Fibroblast of the conjunctiva (primary cell): ENCODE data around the gene HMMR.

Source experiments
- DNase-seq: peaks from one replicate; pipeline ENCODE4 v3.0.0-alpha.2; 2010; ENCODE audit warnings: low read depth

The HMMR gene

GRCh38 chr5:163459462-163459818, 992 bp upstream of the HMMR start:
- no peak for DNase-seq

GRCh38 chr5:163459819-163460561, 442 bp upstream of the HMMR start, which contains the start of gene NUDCD2:
NUDCD2 (minus strand) TSS chr5:163460102; CDS start chr5:163460050, 52 bp downstream.
- peak; percentile 99 for DNase-seq

DNA sequence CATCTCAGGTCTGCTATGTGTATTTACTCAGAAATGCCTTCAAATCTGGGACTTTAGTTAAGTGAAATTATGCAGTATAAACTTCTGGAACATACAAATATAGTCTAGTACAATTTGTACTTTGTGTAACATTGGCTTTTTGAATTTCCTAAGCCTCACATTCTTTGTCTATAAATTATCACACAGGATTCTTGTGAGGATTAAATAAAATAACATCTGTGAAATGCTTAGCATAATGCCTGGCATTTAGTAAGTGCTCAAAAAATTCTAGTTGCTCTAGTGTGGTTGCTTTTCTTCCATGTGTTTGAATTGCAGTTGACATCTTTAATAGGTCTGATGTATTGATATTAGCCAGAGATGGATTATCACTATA, 2.6 kb downstream of the HMMR start:
- DNase-seq, result no peak

DNA sequence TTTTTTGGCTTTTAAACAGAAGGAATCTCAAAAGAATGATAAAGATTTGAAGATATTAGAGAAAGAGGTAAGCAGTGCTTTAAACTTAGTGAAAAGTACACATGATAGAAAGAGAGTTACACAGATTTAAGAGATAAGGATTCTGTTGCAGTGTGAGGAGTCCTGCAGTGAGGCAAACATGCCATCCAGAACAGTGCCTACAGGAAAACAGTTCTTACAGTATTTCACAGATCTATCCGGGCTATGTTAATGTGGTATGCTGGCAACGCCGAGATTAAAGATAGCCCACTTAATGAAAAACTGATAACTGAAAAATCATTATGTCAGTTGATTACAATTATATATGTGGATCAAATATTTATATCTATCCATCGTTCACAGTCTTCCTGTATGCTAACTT, 7.2 kb downstream of the HMMR start:
- DNase-seq, result no peak

- no peak for DNase-seq
These were observed 13.3 kb downstream of the HMMR start for GRCh38 chr5:163473635-163474243.

GRCh38 chr5:163475411-163475810, 15.0 kb downstream of the HMMR start:
- no peak for DNase-seq

DNA sequence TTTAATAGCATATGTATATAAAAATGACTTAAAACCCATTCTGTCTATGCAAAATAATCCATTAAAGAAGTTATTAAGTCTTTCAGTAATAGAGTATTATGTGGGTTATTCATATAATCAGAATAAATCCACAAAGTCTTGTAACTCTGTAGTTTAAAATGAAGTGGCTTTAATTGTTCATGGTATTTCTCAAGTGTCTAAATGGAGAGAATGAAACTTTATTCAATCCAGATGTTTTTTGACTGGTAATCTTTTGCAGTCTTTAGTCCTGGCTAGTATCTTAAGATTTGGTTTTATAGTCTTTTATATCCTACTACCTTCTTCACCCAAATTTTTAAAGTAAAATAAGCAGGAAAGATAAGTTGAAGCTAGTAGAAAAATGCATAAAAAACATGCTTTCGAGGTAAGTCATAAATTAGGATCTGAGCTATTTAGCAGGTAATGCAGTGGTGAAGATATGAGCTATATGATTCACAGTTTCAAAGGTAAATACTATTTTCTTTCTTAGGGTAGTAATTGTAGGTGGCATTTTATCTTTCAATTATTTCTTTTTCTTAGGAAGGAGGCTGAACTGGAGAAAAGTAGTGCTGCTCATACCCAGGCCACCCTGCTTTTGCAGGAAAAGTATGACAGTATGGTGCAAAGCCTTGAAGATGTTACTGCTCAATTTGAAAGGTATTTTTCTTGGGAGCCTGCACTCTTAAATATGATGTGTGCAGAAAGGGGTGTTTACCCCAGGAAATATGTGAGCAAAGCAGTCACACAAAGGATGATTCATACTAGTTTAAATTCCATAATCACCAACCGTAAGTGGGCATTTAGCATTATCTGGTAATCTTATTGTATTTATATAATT, 17.9 kb downstream of the HMMR start:
- DNase-seq, result no peak

GRCh38 chr5:163478982-163479271, 18.5 kb downstream of the HMMR start:
- DNase-seq, result no peak

GRCh38 chr5:163489055-163489744, 28.8 kb downstream of the HMMR start:
- DNase-seq, result no peak

DNA sequence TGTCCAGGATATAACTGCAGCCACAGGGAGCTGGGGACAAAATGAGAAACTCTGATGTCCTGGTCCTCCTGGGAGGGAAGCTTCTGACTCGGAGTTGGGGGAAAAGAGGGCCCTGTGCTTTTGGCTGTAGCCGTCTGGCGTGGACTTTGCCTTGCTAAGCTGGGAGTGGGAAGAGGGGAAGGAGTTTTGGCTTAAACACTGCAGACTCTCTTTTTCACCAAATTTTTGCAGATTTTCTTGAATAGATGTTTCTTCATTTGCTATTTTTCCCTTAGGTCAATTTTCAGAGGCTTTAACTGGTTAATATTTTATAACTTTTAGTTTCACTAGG, 29.3 kb downstream of the HMMR start:
- no peak for DNase-seq

DNA sequence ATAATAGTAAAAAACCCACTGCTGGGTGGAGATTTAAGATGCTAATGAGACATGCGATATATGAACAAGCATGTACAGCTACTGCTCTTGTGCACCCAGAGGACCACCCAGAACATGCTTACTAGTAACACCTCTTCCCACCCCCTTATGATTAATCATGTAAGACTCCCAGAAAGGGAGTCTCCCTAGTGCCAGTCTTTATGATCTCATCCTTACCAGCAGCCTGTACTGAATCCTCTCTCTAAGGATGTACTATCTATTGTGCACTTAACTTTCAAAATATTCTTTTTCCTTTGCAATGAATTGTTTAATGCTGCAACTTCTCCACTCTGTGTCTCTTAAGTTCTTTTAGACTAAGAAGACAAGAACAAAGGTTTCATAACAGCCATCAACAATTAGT, 35.9 kb downstream of the HMMR start:
- DNase-seq, result no peak

- DNase-seq, result no peak
These were observed 36.9 kb downstream of the HMMR start for GRCh38 chr5:163497315-163497714.

DNA sequence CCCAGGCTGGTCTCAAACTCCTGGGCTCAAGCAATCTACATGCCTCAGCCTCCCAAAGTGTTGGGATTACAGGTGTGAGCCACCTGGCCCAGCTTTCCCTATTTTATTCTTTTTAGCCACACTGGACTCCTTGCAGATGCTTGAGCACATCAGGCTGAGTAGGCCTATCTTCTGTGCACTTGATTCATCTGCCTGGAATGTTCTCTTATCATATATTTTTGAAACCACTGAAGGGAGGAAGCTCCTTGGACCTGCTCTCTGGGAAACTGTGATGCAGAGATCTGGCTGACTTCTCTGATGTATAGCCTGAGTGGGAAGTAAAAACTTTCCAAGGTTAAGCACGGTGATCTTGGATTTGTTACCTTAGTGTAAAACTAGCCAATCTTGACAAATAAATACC, 38.5 kb downstream of the HMMR start:
- no peak for DNase-seq

GRCh38 chr5:163502521-163502920, 42.1 kb downstream of the HMMR start:
- no peak for DNase-seq

GRCh38 chr5:163503106-163504078, 43.0 kb downstream of the HMMR start:
- DNase-seq, result peak; percentile 87

GRCh38 chr5:163504079-163504931, 43.9 kb downstream of the HMMR start:
- no peak for DNase-seq

DNA sequence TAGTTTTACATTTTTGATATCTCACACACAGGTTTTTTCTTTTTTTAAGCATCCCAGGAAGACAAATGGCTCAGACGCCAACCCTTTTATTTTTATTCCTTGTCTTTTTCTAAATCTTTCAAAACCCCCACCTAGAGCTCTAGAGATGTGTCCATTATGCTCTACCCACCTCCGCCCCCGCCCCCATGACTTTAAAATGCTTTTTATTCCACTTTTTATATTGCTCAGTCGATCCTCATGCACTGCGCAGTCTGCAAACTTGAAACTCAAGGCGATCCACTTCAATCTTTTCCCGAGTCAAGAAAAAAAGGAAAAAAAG, 44.6 kb downstream of the HMMR start:
- DNase-seq, result no peak

DNA sequence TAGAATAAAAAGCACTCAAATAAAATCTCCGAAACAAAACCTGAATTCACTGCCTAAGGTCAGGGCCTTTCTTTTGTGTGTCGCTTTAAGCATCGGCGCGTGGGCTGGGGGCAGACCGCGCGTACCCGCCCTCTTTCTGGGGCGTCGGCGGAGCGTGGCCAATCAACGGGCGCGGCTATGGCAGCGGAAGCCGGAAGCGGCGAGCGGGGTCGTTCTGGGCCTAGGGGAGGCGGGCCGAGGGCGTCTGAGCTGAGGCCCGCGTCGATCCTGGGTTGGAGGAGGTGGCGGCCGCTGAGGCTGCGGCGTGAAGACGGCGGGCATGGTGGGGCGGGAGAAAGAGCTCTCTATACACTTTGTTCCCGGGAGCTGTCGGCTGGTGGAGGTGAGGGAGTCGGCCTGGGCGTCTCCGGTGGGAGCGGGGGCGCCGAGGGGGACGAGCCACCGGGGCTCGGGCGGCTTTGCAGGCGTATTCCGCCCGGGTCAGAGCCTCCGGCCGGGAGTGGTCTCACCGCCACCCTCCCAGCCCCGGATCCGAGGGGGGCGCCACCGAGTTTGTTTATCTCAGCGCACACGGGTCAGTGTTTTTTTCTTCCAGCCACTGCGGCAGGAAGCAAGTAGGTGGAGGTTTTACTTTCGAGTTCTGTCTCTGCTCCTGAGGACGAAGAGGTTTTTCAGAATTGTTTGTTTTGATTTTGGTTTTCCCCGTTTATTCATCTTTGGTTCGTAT, 45.1 kb downstream of the HMMR start, which contains the start of gene MAT2B:
Gene MAT2B (plus strand): TSS at position 252 of the 727 bp plus-strand sequence. CDS start 68 bp downstream, at position 320.
- DNase-seq, result peak; percentile 82

- DNase-seq, result no peak
These were observed 45.6 kb downstream of the HMMR start for GRCh38 chr5:163506095-163506457.

- no peak for DNase-seq
These were observed 46.3 kb downstream of the HMMR start for GRCh38 chr5:163506726-163507125.
